GM11168 (cell line): ENCODE data around the gene WDR45B.
"Not testable (repeated sequence)": the region's sequence is repeated elsewhere in the genome, so short reads cannot be mapped to it uniquely, and the experiment has no call there.

ENCODE experiments used
- in situ Hi-C: fragments of 300-500 bp; cut with MboI; formaldehyde crosslinking; loops from one replicate; pipeline ENCODE4 v1.12.0; 2022; ENCODE audit warnings: low sequenced_read_pairs; ENCODE audit not compliant: unreplicated experiment

Gene WDR45B

DNA sequence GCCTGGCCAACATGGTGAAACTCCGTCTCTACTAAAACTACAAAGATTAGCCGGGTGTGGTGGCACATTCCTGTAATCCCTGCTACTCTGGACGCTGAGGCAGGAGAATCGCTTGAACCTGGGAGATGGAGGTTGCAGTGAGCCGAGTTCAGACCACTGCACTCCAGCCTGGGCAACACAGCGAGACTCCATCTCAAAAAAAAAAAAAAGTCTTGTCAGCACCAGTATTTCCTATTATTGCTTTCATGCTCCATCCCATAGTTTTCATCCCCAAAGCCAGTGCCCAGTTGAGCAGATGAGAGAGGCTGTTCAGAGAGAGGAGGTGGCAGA, 58.4 kb downstream of the WDR45B start:
- in situ Hi-C loops = no loop called here

DNA sequence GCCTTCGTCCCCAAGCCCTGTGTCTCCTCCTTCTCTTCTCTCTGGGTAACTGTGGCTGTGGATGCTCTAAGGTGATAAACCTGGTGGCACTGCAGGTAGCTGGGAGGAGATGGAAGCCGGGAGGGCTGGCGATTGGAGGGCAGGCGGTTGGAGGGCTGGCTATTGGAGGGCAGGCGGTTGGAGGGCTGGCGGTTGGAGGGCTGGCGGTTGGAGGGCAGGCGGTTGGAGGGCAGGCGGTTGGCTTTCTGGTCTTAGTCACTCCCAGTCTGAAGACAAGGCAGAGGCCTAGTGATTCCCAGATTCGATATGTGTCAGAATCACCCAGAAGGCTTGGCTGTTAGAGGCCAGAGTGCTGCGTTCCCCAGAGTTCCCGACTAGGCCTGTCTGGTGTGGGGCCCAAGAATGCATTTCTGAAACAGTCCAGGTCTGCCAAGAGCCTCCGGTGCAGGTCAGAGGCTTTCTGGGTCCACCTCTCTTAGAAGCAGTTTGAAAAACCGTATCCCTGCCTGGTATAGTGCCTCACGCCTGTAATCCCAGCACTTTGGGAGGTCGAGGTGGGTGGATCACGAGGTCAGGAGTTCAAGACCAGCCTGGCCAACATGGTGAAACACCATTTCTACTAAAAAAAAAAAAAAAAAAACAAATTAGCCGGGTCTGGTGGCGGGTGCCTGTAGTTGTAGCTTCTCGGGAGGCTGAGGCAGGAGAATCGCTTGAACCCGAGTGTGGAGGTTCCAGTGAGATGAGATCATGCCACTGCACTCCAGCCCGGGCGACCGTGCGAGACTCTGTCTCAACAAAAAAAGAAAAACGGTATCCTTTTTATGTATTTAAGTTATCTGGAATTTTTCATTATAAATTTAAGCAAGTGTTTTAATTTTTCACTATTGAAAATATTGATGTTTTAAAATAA, 59.7 kb downstream of the WDR45B start:
- in situ Hi-C loops = no loop called here

DNA sequence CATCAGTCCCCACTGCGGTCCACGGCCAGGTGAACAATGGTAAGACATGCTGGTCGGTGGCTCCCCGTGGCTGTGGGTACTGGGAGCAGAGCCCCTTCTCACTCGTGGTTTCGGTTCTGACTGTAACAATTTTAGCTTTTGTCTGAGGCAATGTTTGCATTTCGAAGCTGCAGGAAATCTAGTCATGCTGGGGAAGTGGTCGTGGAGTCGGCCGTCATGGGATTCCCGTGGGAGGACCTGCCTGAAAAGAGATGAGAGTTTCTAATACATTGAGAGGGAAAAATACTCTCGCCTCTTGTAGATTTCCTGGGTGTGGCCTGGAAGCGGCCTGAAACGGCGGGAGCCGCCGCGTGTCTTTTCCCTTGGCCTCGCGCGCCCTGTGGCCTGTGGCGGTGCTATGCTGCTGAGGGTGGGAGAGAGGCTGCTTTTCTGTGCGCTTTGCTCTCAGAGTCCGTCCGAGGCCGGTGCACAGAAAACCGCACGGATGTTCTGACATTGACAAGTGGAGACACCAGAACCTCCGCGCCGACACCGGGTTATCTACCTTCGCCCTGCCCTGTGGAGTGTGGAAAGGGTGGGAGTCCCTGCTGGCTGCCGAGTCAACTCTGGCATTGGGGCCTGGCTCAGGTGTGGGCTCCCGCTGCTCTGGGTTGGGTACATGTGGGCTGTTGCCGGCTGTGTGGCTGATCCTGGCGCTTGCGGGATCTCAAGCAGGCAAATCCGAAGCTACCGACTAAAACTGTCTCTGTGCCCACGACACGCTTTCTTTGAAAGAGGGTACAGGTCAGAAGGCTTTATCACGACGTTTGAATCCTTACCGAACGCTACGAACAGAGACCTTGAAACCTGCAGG, 60.8 kb downstream of the WDR45B start:
- in situ Hi-C loops = no loop called here

DNA sequence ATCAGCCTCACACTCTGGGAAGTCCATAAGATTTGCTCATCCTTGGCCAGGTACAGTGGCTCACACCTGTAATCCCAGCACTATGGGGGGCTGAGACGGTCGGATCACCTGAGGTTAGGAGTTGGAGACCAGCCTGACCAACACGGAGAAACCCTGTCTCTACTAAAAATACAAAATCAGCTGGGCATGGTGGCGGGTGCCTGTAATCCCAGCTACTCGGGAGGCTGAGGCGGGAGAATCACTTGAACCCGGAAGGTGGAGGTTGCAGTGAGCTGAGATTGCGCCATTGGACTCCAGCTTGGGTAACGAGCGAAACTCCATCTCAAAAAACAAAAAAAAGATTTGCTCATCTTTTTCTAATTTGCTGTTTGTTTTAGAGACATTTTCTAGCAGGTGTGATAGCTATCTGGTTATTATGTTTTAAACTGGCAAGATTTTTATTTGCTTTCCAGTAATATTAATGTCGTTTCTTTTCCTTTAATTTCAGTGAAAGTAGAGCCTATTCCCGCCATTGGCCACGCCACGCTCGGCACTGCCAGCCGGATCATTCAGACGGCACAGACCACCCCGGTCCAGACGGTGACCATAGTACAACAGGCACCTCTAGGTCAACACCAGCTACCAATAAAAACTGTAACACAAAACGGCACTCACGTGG, 61.5 kb downstream of the WDR45B start:
- in situ Hi-C loops = no loop called here

DNA sequence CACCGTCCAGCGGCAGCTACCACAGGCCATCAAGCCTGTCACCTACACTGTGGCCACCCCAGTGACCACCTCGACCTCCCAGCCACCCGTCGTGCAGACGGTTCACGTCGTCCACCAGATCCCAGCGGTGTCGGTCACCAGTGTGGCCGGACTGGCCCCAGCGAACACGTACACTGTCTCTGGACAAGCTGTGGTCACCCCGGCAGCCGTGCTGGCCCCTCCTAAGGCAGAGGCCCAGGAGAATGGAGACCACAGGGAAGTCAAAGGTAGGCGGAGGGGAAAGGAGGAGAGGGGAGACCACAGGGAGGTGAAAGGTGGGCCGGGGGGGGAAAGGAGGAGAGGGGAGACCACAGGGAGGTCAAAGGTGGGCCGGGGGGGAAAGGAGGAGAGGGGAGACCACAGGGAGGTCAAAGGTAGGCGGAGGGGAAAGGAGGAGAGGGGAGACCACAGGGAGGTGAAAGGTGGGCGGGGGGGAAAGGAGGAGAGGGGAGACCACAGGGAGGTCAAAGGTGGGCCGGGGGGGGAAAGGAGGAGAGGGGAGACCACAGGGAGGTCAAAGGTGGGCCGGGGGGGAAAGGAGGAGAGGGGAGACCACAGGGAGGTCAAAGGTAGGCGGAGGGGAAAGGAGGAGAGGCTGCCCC, 62.2 kb downstream of the WDR45B start:
- in situ Hi-C loops = not testable (repeated sequence)

DNA sequence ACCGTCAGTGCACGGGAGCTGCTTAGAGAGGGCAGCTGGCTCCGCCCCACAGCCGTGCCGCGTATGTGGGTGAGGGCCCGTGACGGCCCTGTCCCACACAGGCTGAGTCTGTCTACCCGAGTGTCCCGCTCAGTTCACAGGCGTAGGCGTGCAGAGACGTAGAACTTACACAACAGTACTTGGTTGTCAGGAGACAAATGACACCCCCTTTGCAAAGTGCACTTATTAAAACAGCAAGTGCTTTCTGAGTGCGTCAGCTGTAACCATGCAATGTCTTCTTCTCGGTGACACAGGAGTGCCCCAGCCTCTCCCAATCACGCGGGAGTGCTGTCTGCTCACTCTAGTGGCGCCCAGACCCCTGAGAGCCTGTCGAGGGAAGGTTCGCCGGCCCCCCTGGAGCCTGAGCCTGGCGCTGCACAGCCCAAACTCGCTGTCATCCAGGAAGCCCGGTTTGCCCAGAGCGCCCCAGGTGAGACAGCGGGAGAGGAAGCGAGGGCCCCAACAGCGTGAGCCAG, 64.5 kb downstream of the WDR45B start:
- in situ Hi-C loops = no loop called here

DNA sequence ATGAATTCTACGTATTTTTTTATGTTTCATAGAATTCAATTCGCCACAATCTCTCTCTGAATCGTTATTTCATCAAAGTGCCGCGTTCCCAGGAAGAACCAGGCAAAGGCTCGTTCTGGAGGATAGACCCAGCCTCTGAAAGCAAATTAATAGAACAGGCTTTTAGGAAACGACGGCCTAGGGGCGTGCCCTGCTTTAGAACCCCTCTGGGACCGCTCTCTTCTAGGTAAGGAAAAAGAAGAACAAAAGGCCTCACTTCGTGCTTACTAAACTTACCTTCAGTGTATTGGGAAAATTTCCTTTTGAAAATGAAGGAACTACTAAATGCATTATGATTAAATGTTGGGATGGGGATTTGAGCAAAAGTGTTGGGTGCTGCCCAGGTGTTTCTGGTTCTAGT, 65.5 kb downstream of the WDR45B start:
- in situ Hi-C loops = no loop called here

DNA sequence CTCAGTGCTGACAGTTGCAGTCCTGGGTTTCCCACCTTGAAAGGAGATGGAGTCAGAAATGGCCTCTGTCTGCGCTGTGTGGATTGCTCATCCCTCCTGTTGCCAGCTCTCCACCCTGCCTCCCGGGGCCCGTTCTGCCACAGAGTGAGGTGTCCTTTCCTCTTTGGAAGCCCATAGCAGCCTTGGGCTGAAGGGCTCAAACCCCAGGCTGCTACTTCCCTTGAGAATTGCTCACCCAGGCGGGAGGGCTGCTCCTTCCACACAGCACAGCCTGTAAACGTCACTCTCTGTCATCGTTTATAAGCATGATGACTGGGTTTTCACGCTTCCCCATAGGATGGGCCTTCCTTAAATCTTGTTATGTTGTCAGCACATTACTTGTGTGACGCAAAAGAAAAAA, 66.0 kb downstream of the WDR45B start:
- in situ Hi-C loops = no loop called here

DNA sequence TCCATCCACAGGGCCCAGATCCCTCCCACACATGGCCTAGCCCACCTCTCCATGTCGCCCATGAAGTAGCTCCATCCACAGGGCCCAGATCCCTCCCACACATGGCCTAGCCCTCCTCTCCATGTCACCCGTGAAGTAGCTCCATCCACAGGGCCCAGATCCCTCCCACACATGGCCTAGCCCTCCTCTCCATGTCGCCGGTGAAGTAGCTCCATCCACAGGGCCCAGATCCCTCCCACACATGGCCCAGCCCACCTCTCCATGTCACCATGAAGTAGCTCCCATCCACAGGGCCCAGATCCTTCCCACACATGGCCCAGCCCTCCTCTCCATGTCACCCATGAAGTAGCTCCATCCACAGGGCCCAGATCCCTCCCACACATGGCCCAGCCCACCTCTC, 68.3 kb downstream of the WDR45B start:
- in situ Hi-C loops = not testable (repeated sequence)

DNA sequence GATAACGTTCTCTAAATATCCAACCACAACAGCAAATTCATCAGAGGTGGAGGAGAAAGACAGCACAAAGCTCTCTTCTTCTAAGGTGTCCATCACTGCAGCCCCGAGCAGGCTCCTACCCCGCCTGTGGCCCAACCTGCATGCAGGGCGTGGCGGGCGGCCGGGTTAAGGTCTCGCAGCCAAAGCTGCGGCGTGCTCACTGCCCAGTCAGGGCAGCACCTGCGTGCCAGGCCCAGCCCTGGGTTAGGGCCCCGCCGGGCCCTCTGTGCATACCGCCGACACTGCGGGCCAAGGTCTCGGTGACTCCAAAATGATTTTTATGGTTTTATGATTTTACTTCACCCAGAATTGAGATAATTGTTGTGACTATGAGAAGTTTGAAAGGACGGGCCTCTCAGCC, 70.9 kb downstream of the WDR45B start:
- in situ Hi-C loops = no loop called here

DNA sequence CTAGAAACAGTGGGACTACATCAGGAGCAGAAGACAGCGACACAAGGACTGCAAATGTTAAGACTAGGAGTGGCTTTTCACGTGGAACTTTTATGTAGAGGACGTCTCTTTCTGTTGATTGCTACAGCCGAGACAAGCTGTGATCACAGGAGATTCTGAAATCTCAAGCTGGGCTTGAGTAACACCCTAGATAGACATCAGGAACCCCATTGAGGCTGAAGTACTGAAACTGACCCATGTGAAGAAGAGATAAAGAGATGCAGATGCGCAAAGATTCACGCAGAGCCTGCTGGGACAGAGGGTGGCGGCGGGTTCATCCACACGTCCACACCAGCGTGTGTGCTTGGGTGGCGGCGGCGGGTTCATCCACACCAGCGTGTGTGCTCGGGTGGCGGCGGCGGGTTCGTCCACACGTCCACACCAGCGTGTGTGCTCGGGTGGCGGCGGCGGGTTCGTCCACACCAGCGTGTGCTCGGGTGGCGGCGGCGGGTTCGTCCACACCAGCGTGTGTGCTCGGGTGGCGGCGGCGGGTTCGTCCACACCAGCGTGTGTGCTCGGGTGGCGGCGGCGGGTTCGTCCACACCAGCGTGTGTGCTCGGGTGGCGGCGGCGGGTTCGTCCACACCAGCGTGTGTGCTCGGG, 72.5 kb downstream of the WDR45B start:
- in situ Hi-C loops = not testable (repeated sequence)

DNA sequence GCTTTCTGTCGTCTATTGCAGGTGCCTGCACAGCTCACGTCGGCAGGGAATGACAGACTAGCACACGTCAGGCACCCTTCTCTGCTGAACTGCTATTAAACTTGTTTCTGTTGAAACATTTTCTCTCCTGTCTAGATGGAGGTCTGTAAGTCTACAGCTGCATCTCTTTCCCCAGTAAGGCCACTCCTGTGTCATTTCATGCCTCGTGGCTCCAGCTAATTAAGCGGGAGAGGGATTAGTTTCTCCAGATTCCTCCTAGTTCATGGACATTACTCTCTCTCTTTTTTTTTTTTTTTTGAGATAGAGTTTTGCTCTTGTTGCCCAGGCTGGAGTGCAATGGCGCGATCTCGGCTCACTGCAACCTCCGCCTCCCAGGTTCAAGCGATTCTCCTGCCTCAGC, 74.2 kb downstream of the WDR45B start:
- in situ Hi-C loops = no loop called here

DNA sequence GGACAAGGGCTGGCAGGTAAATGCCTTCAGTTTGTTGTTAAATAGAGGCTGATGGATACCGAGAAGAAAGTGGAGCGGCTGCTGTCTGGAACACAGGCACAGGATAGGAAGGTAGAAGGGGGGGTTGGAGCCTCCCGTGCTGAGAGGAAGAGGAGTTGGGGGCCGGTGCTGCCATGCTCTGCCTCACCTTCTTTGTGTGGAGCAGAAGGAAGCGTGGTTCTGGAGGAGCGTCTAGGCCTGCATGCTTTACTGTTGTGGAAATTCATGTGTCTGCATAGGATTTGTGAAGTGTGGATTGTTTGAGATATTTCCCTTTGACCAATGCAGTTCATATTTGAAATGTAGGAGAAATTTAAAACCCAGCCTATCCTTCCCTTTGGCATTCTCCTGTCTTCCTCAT, 76.4 kb downstream of the WDR45B start:
- in situ Hi-C loops = no loop called here

DNA sequence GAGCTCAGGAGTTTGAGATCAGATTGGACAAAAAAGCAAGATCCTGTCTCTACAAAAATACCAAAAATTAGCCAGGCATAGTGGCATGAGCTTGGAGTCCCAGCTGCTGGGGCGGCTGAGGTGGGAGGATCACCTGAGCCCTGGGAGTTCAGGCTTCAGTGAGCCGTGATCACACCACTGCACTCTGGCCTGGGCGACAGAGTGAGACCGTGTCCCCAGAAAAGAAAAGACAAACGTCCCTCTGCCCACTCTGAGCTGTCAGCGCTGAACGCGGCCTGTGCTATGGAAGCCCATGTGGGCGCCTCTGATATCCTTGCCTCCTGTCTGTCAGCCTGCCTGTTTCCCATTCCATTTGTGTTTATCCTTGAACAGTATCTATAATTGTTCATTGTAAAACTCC, 78.0 kb downstream of the WDR45B start:
- in situ Hi-C loops = no loop called here

DNA sequence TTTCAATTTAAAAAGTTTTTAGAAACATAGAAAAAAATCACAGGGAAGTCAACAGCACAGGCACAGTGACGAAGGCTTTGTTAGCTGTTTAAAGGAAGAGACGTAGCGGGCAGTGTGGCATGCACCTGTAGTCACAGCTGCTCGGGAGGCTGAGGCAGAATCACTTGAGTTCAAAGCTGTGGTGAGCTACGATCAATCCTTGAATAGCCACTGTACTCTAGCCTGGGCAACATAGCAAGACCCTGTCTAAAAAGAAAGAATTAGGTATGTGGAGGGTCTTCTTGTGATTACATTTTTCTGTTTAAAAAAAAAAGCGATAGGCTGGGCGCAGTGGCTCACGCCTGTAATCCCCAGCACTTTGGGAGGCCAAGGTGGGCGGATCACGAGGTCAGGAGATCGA, 78.6 kb downstream of the WDR45B start:
- in situ Hi-C loops = no loop called here

DNA sequence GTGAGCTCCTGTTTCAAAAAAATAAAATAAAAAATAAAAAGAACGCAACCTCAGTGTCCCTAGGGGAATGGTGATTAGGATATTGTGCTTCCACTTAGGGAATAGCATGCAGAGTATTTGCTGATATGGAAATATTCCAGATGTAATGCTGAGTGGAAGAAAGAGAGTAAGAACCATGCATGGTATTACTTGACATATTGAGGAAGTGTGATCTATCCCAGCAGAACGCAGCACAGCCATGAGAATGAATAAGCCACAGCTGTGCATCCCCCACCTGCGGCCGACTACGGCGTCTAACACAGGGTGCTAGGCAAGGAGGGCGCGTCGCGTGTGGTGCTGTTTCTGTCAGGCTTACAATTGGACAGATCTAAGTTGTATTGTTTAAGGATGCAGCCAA, 79.2 kb downstream of the WDR45B start:
- in situ Hi-C loops = no loop called here

DNA sequence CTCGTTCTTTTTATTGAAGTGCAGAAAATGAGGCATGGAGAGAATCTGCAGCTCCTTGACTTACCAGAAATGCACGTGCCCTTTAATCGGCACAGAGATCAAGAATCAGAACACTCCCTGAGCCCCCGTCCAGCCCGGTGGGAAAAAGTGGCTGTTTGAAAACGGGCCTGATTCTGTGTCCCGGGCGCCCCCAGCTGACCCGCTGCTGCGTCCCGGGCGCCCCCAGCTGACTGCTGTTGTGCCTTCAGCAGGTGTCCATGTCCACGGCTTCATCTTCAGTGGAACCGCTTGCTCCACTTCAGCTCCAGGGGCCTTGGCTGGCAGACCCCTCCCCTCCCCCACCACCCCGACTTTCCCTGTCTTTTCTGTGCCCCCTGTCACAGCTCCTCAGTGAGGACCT, 81.0 kb downstream of the WDR45B start:
- in situ Hi-C loops = no loop called here

DNA sequence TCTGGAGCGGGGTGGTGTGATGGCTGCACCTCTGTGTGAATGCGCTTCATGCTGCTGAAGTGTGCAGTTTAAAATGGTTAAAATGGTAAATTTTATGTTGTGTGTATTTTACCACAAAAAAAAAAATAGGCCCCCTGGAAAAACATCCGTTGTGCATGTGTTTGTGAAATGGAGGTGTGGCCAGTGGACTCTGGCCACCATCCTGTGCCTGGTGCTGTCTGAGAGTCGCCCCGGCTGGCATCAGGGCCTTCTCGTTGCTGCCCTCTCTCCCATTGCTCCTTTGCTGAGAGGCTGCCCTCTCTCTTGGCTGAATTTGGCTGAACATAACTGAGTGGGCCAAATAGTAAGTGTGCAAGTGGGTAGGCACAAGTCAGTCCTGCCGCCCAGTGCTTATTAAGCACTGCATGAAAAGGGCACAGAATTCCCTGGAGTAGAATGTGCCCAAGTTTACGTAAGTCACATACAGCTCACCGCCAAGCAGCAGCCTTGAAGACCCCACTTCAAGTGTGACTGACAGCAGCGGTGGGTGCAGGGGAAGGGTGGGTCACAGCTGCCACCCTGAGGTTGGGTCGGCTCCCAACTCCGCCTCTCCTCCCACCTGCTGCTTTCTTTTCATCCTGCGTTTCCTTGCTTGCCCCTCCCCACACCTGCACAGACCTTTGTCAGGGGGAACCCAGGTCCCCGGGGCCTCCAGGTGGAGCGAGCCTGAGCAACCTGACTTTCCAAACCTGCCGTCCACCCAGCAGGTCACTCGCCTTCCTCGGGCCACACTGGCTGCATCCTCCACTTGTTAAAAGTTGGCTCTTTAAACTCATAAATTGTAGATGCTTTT, 81.9 kb downstream of the WDR45B start:
- in situ Hi-C loops = no loop called here

DNA sequence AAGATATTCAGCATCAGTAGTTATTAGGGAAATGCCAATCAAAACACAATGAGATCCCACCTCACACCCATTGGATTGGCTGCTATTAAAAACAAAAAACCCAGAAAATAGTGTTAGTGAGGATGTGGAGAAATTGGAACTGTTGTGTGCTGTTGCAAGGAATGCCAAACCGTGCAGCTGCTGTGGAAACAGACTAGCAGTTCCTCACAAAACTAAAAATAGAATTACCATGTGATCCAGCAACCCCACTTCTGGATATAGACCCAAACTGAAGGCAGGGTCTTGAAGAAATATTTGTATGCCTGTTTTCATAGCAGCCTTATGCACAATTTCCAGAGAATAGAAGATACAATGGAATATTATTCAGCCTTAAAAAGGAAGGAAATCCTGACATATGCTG, 82.7 kb downstream of the WDR45B start:
- in situ Hi-C loops = no loop called here
